Subcutaneous abdominal adipose tissue (tissue), 5 donors: ENCODE data around the gene VNN1.

Source experiments
- H3K27ac ChIP-seq: one replicate; pipeline ENCODE4 v1.7.0; 2013; ENCODE audit warnings: low read depth, mild to moderate bottlenecking, inconsistent platforms, low read length, moderate library complexity
- H3K27me3 ChIP-seq, 5 donors: one replicate each; pipeline ENCODE4 v1.7.0; 2013; ENCODE audit warnings: low read length in 5 of 5, inconsistent platforms in 1 of 5; ENCODE audit not compliant: control insufficient read depth in 5 of 5, insufficient read depth in 4 of 5
- H3K36me3 ChIP-seq, 5 donors: one replicate each; pipeline ENCODE4 v1.7.0; 2013; ENCODE audit warnings: low read length in 5 of 5; ENCODE audit not compliant: control insufficient read depth in 5 of 5, insufficient read depth in 5 of 5
- H3K4me1 ChIP-seq, 5 donors: one replicate each; pipeline ENCODE4 v1.7.0; 2013; ENCODE audit warnings: low read length in 5 of 5, mild to moderate bottlenecking in 3 of 5, moderate library complexity in 1 of 5; ENCODE audit not compliant: control insufficient read depth in 5 of 5, insufficient read depth in 5 of 5
- H3K4me3 ChIP-seq, 5 donors: one replicate each; pipeline ENCODE4 v1.7.0; 2013; ENCODE audit warnings: low read length in 5 of 5, low read depth in 1 of 5
- H3K9ac ChIP-seq, 5 donors: one replicate each; pipeline ENCODE4 v1.7.0; 2013; ENCODE audit warnings: low read length in 5 of 5, mild to moderate bottlenecking in 4 of 5, moderate library complexity in 3 of 5
- H3K9me3 ChIP-seq, 5 donors: one replicate each; pipeline ENCODE4 v1.7.0; 2013; ENCODE audit warnings: low read length in 5 of 5; ENCODE audit not compliant: control insufficient read depth in 5 of 5
- donor health status: healthy.
- donor health status: healthy.
- donor health status: healthy.
- donor health status: healthy.
- donor health status: healthy.

VNN1 gene

DNA sequence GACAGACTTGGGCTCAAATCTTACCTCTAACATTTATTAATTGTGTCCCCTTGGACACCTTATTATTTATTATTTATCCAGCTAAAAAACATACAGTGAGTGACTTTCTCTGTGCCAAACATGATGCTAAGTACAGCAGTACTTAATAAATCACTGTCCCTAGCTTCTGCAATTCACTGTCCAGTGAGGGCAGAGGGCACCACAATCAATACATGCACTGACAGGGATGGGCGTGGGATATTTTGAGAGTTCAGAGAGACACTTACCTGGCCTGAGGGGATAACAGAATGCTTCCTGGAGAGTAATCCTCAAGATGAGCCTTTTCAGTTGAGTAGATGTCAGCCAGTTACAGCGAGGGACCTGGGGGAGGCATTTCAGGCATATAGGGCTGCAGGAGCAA, 80.5 kb downstream of the VNN1 start:
- H3K9me3 ChIP-seq: no peaks in the 10 kb centered on the region
- no peak overlapping the region for H3K27ac ChIP-seq
- no peak overlapping the region for H3K9ac ChIP-seq
- no peak overlapping the region for H3K4me3 ChIP-seq
- H3K27me3 ChIP-seq: peaks cover 0 to 7% (median 6%) of the 10 kb centered on the region in 5 donors
- H3K4me1 ChIP-seq: no peaks in the 10 kb centered on the region
- H3K36me3 ChIP-seq: no peaks in the 10 kb centered on the region
